IMR-90 (cell line): ENCODE data around the gene PSPN. TPM values are rescaled to one million over a fixed set of nuclear protein-coding genes. Genes with fewer than 3 reads are reported as not detected.

Source experiments
- ATAC-seq: fragments of 200-7000 bp; cut with Tn5 transposase; 2 replicates; pipeline ENCODE4 v1.9.1; 2020; ENCODE audit warnings: low read depth, mild to moderate bottlenecking, moderate library complexity
- BruUV-seq: library from RNA; stranded (reverse); fragments of 400-500 nt; replicated peaks from 2 replicates; lab custom pipeline; 2021; lab: Mats Ljungman, UMichigan
- CTCF ChIA-PET: fragments of 300-600 bp; formaldehyde crosslinking; extraction: SDS; loops from one replicate; lab custom pipeline; 2021; ENCODE audit warnings: antibody characterized with exemption; lab: Yijun Ruan, JAX
- POLR2A ChIA-PET: fragments of 300-600 bp; sonication (Branson Sonifier 250); formaldehyde crosslinking; loops from one replicate; lab custom pipeline; 2022; ENCODE audit warnings: antibody characterized with exemption; ENCODE audit not compliant: unreplicated experiment; lab: Charles Lee
- DNase-seq: peaks from one replicate; pipeline ENCODE4 v3.0.0; 2013
- H2AFZ ChIP-seq: replicated peaks from 2 replicates; pipeline ENCODE3; 2013; ENCODE audit warnings: low read length, mild to moderate bottlenecking; ENCODE audit not compliant: poor library complexity
- H2AK5ac ChIP-seq: 2 replicates; pipeline ENCODE4 v1.6.1; 2013; ENCODE audit warnings: low read depth, low read length, inconsistent platforms
- H2AK9ac ChIP-seq: replicated peaks from 2 replicates; pipeline ENCODE3; 2013; ENCODE audit warnings: mild to moderate bottlenecking, low read depth, low read length, moderate library complexity; ENCODE audit not compliant: poor library complexity
- H2BK120ac ChIP-seq: 2 replicates; pipeline ENCODE4 v1.6.1; 2013; ENCODE audit warnings: low read depth, low read length, inconsistent platforms
- H2BK15ac ChIP-seq: 3 replicates; pipeline ENCODE4 v1.6.1; 2013; ENCODE audit warnings: low read depth, low read length, inconsistent platforms
- H2BK20ac ChIP-seq: 2 replicates; pipeline ENCODE4 v1.6.1; 2013; ENCODE audit warnings: low read depth, mild to moderate bottlenecking, inconsistent platforms, low read length, moderate library complexity
- H2BK5ac ChIP-seq: 2 replicates; pipeline ENCODE4 v1.6.1; 2013; ENCODE audit warnings: mild to moderate bottlenecking, low read depth, low read length, inconsistent platforms; ENCODE audit not compliant: poor library complexity, severe bottlenecking
- H3K14ac ChIP-seq: replicated peaks from 2 replicates; pipeline ENCODE4 v1.6.1; 2013; ENCODE audit warnings: low read depth, low read length, inconsistent platforms
- H3K18ac ChIP-seq: 2 replicates; pipeline ENCODE4 v1.6.1; 2013; ENCODE audit warnings: low read depth, low read length, control low read depth
- H3K23ac ChIP-seq: 2 replicates; pipeline ENCODE4 v1.6.1; 2013; ENCODE audit warnings: low read depth, low read length, inconsistent platforms
- H3K27ac ChIP-seq: 2 replicates; pipeline ENCODE4 v1.5.1; 2013; ENCODE audit warnings: mild to moderate bottlenecking, control low read depth, low read length; ENCODE audit not compliant: insufficient read depth
- H3K27me3 ChIP-seq: 2 replicates; pipeline ENCODE4 v1.6.1; 2013; ENCODE audit warnings: low read length; ENCODE audit not compliant: control insufficient read depth, insufficient read depth
- H3K36me3 ChIP-seq: 2 replicates; pipeline ENCODE4 v1.6.1; 2013; ENCODE audit warnings: low read length, mixed read lengths; ENCODE audit not compliant: control insufficient read depth, insufficient read depth
- H3K4ac ChIP-seq: 2 replicates; pipeline ENCODE4 v1.6.1; 2013; ENCODE audit warnings: low read depth, low read length, inconsistent platforms
- H3K4me1 ChIP-seq: 2 replicates; pipeline ENCODE4 v1.6.1; 2013; ENCODE audit warnings: low read length, mixed read lengths; ENCODE audit not compliant: control insufficient read depth, insufficient read depth
- H3K4me2 ChIP-seq: 2 replicates; pipeline ENCODE4 v1.6.1; 2013; ENCODE audit warnings: low read depth, mild to moderate bottlenecking, control low read depth, low read length, moderate library complexity
- H3K4me3 ChIP-seq: 2 replicates; pipeline ENCODE4 v1.5.1; 2013; ENCODE audit warnings: low read depth, mild to moderate bottlenecking, control low read depth, low read length, moderate library complexity; ENCODE audit not compliant: insufficient read depth
- H3K56ac ChIP-seq: 2 replicates; pipeline ENCODE4 v1.6.1; 2013; ENCODE audit warnings: low read length, inconsistent platforms; ENCODE audit not compliant: insufficient read depth; ENCODE audit errors: extremely low read depth
- H3K79me1 ChIP-seq, 2 experiments: 2 replicates each; pipeline ENCODE4 v1.6.1; 2013; ENCODE audit warnings: low read length in 2 of 2, inconsistent platforms in 1 of 2, low read depth in 1 of 2
- H3K9ac ChIP-seq: 2 replicates; pipeline ENCODE4 v1.6.1; 2013; ENCODE audit warnings: low read depth, low read length, control low read depth
- H3K9me1 ChIP-seq: 2 replicates; pipeline ENCODE4 v1.6.1; 2013; ENCODE audit warnings: low read length, inconsistent platforms; ENCODE audit not compliant: insufficient read depth
- H3K9me3 ChIP-seq: 2 replicates; pipeline ENCODE4 v1.6.1; 2013; ENCODE audit warnings: low read length; ENCODE audit not compliant: control insufficient read depth, insufficient read depth
- H4K20me1 ChIP-seq: 2 replicates; pipeline ENCODE4 v1.6.1; 2013; ENCODE audit warnings: low read length, inconsistent platforms; ENCODE audit not compliant: insufficient read depth
- H4K5ac ChIP-seq: 2 replicates; pipeline ENCODE4 v1.6.1; 2013; ENCODE audit warnings: mild to moderate bottlenecking, low read depth, low read length, control low read depth
- H4K8ac ChIP-seq, 2 experiments: 2 replicates each; pipeline ENCODE4 v1.6.1; 2013; ENCODE audit warnings: low read depth in 2 of 2, low read length in 2 of 2, control low read depth in 1 of 2, inconsistent platforms in 1 of 2
- H4K91ac ChIP-seq: 2 replicates; pipeline ENCODE4 v1.6.1; 2013; ENCODE audit warnings: low read depth, low read length, inconsistent platforms; ENCODE audit not compliant: insufficient read depth
- BHLHE40 ChIP-seq: fragments of 150-350 bp; IDR thresholded peaks from 2 replicates; pipeline ENCODE4 v1.6.1; 2016; ENCODE audit warnings: mild to moderate bottlenecking, low read depth, low read length
- CEBPB ChIP-seq: IDR thresholded peaks from 2 replicates; pipeline ENCODE4 v1.6.1; 2012; ENCODE audit warnings: low read depth, low read length, improper control_type of control experiment
- CHD1 ChIP-seq: IDR thresholded peaks from 2 replicates; pipeline ENCODE4 v1.6.1; 2012; ENCODE audit warnings: low read depth, low read length, improper control_type of control experiment
- CTCF ChIP-seq: conservative IDR thresholded peaks from 2 replicates; pipeline ENCODE4 v1.5.1; 2012; ENCODE audit warnings: mild to moderate bottlenecking, low read depth, low read length, improper control_type of control experiment
- ELK1 ChIP-seq: fragments of 150-350 bp; IDR thresholded peaks from 2 replicates; pipeline ENCODE4 v1.6.1; 2016; ENCODE audit warnings: low read depth, mild to moderate bottlenecking, low read length, moderate library complexity, borderline replicate concordance
- FOS ChIP-seq: fragments of 150-350 bp; IDR thresholded peaks from 2 replicates; pipeline ENCODE4 v1.6.1; 2016; ENCODE audit warnings: low read depth, low read length
- MAFK ChIP-seq: IDR thresholded peaks from 2 replicates; pipeline ENCODE4 v1.6.1; 2012; ENCODE audit warnings: low read depth, low read length, improper control_type of control experiment
- MAZ ChIP-seq: IDR thresholded peaks from 2 replicates; pipeline ENCODE4 v1.6.1; 2012; ENCODE audit warnings: low read depth, mild to moderate bottlenecking, low read length, improper control_type of control experiment, moderate library complexity, borderline replicate concordance
- MXI1 ChIP-seq: IDR thresholded peaks from 2 replicates; pipeline ENCODE4 v1.6.1; 2012; ENCODE audit warnings: low read depth, mild to moderate bottlenecking, low read length, moderate library complexity, borderline replicate concordance
- NFE2L2 ChIP-seq: fragments of 150-350 bp; IDR thresholded peaks from 2 replicates; pipeline ENCODE4 v1.6.1; 2016; ENCODE audit warnings: low read depth, mild to moderate bottlenecking, low read length
- POLR2A ChIP-seq: IDR thresholded peaks from 2 replicates; pipeline ENCODE4 v1.6.1; 2012; ENCODE audit warnings: mild to moderate bottlenecking, low read depth, low read length
- RAD21 ChIP-seq: IDR thresholded peaks from 2 replicates; pipeline ENCODE4 v1.6.1; 2012; ENCODE audit warnings: low read length, improper control_type of control experiment
- RCOR1 ChIP-seq: IDR thresholded peaks from 2 replicates; pipeline ENCODE4 v1.6.1; 2012; ENCODE audit warnings: mild to moderate bottlenecking, low read length, improper control_type of control experiment; ENCODE audit not compliant: insufficient replicate concordance
- RFX5 ChIP-seq: IDR thresholded peaks from 2 replicates; pipeline ENCODE4 v1.8.0; 2012; ENCODE audit warnings: low read depth, mild to moderate bottlenecking, low read length, moderate library complexity
- SMC3 ChIP-seq: fragments of 150-350 bp; IDR thresholded peaks from 2 replicates; pipeline ENCODE4 v1.6.1; 2016; ENCODE audit warnings: low read depth, mild to moderate bottlenecking, antibody characterized with exemption, low read length, moderate library complexity
- USF2 ChIP-seq: fragments of 150-350 bp; IDR thresholded peaks from 2 replicates; pipeline ENCODE4 v1.6.1; 2017; ENCODE audit warnings: mild to moderate bottlenecking, antibody characterized with exemption, low read length, low read depth
- WGBS, 2 experiments: methylation state at CpG; one replicate each; pipeline versions ENCODE4 v1.1.5 to v1.1.7; 2013; ENCODE audit warnings: missing lambda C conversion rate in 2 of 2; ENCODE audit not compliant: insufficient read length in 1 of 2; ENCODE audit errors: extremely low coverage in 2 of 2; 5-methylcytosine and 5-hydroxymethylcytosine counted together
- dilution Hi-C: fragments of 300-500 bp; cut with HindIII; formaldehyde crosslinking; loops from one replicate; pipeline ENCODE4 v1.14.3; 2018; ENCODE audit warnings: low sequenced_read_pairs; ENCODE audit not compliant: unreplicated experiment
- in situ Hi-C: fragments of 300-500 bp; cut with MboI; formaldehyde crosslinking; loops from 3 replicates; pipeline ENCODE4 v1.14.3; 2019; ENCODE audit warnings: low sequenced_read_pairs, inconsistent platforms, mixed read lengths
- intact Hi-C: fragments of 100-400 bp; cut with micrococcal nuclease; formaldehyde crosslinking; loops from 2 replicates; pipeline ENCODE4 v1.10.0; 2022
- polyA plus RNA-seq, 3 experiments: library from polyadenylated mRNA; depleted of rRNA; stranded (reverse); fragments of >200 nt; gene quantifications; 2 replicates each; pipeline ENCODE4 v1.2.3, GENCODE V29; 2012; ENCODE audit warnings: low replicate concordance in 1 of 3
- total RNA-seq: library from RNA; depleted of rRNA; stranded (reverse); fragments of >200 nt; gene quantifications from 2 replicates; pipeline ENCODE4 v1.2.3, GENCODE V29; 2012

PSPN gene
- total and polyA plus RNA-seq, 2 of the 4 experiments (the other 2 are of a cell fraction) = 0.34 to 0.54 TPM

GRCh38 chr19:6326815-6327214 is 48.9 kb downstream of the PSPN start:
- H3K4me2 ChIP-seq = no peak overlapping the region
- no peak overlapping the region for H3K23ac ChIP-seq
- peaks cover 6% of the 10 kb centered on the region for H3K27me3 ChIP-seq
- H3K9me3 ChIP-seq = no peaks in the 10 kb centered on the region
- CTCF ChIA-PET = interaction anchor here (0.7 kb wide), 1 partner anchor 27 kb away, joined by 3 read pairs; no protein-coding TSS in a partner anchor
- in situ Hi-C loops = no loop called here
- H2BK5ac ChIP-seq = no peak overlapping the region
- POLR2A ChIA-PET = no interaction called here
- dilution Hi-C loops = no loop called here
- no peak overlapping the region for H3K14ac ChIP-seq
- no peak overlapping the region for H2AK5ac ChIP-seq
- no peaks in the 10 kb centered on the region for H4K20me1 ChIP-seq
- H2AK9ac ChIP-seq = no peak overlapping the region
- no peak overlapping the region for H3K4ac ChIP-seq
- H3K4me3 ChIP-seq = no peak overlapping the region
- no peak overlapping the region for H3K27ac ChIP-seq
- no peak overlapping the region for H3K18ac ChIP-seq
- H3K56ac ChIP-seq = no peak overlapping the region
- no peak for TF ChIP-seq RAD21
- TF ChIP-seq BHLHE40 = no peak
- TF ChIP-seq CHD1 = no peak
- no peak for TF ChIP-seq NFE2L2
- no peak for TF ChIP-seq USF2
- no peak for TF ChIP-seq ELK1
- no peak for TF ChIP-seq RCOR1
- TF ChIP-seq SMC3 = no peak
- TF ChIP-seq CTCF = no peak
- TF ChIP-seq MXI1 = no peak
- no peak for TF ChIP-seq FOS
- TF ChIP-seq CEBPB = no peak
- no peak for TF ChIP-seq RFX5
- TF ChIP-seq MAZ = no peak
- no peak for TF ChIP-seq POLR2A
- TF ChIP-seq MAFK = no peak
- H2BK20ac ChIP-seq = no peak overlapping the region
- no peak overlapping the region for H3K9ac ChIP-seq
- no peak overlapping the region for H2BK120ac ChIP-seq
- no peak for DNase-seq
- H3K79me1 ChIP-seq = no peaks in the 10 kb centered on the region
- ATAC-seq = no peak
- H3K4me1 ChIP-seq = no peaks in the 10 kb centered on the region
- no peak overlapping the region for H4K8ac ChIP-seq
- no peaks in the 10 kb centered on the region for H3K36me3 ChIP-seq
- H2BK15ac ChIP-seq = no peak overlapping the region
- H2AFZ ChIP-seq = no peak overlapping the region
- no peak overlapping the region for H4K5ac ChIP-seq
- 61% methylated on average over 3 of the region's 5 CpGs; no CpG with 5 or more reads in 1 of the 2 experiments for WGBS, 2 experiments
- no peak overlapping the region for H4K91ac ChIP-seq
- BruUV-seq = no TSS peak
- intact Hi-C loops = no loop called here
- no peaks in the 10 kb centered on the region for H3K9me1 ChIP-seq
